IPS-15b (cell line): ENCODE measurements around the gene OBSL1.
A peak's percentile ranks its signal among the peaks of the same experiment; 100 is the strongest.

Experiments used
- H3K27me3 ChIP-seq: one replicate; pipeline ENCODE4 v1.6.1; 2013; ENCODE audit warnings: low read length; ENCODE audit not compliant: control insufficient read depth, insufficient read depth
- H3K36me3 ChIP-seq: one replicate; pipeline ENCODE4 v1.6.1; 2013; ENCODE audit warnings: low read length; ENCODE audit not compliant: control insufficient read depth, insufficient read depth
- H3K4me1 ChIP-seq: one replicate; pipeline ENCODE4 v1.6.1; 2013; ENCODE audit warnings: mild to moderate bottlenecking, low read length; ENCODE audit not compliant: control insufficient read depth, insufficient read depth
- H3K4me3 ChIP-seq: one replicate; pipeline ENCODE4 v1.5.1; 2013; ENCODE audit warnings: low read depth, low read length
- H3K9ac ChIP-seq: one replicate; pipeline ENCODE4 v1.6.1; 2013; ENCODE audit warnings: low read depth, mild to moderate bottlenecking, low read length
- H3K9me3 ChIP-seq: one replicate; pipeline ENCODE4 v1.6.1; 2013; ENCODE audit warnings: mild to moderate bottlenecking, low read length; ENCODE audit not compliant: control insufficient read depth, insufficient read depth

Gene OBSL1

DNA sequence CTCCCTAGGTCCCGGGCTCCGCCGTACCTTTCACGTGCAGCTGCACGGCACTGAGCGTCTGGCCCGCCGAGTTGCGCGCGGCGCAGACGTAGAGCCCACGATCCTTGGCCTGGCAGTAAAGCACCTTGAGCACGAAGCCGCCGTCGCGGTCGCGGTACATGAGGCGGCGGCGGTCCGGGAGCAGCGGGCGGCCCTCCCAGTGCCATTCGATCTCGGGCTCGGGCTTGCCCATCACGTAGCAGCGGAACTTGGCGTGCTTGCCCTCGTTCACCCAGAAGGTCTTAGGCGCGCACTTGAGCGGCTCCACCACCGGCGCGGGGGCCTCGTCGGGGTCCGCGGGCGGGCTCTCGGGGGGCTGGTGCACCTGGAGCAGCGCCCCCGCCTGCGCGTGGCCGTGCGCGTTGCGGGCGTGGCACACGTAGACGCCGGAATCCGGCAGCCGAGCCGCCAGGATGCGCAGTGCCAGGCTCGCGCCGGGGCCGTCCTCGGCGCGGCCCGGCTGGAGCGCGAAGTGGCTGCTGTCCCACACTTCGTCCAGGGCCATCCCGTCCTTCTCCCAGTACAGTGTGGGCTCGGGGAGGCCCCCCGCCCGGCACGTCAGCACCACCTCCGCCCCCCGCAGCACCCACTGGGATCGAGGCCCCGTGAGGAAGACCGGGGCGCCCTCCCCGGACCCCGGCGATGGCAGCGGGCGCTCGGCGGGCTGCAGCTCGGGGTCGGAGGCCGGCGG, 980 bp downstream of the OBSL1 start:
- Histone ChIP-seq H3K9me3 (no peaks in the 10 kb centered on the region), H3K27me3 (peaks cover 18% of the 10 kb centered on the region), H3K9ac (peak overlapping the region; percentile 60), H3K4me3 (peak overlapping the region; percentile 49), H3K36me3 (peaks cover 11% of the 10 kb centered on the region), H3K4me1 (peaks cover 18% of the 10 kb centered on the region)

- peaks cover 16% of the 10 kb centered on the region for H3K27me3 ChIP-seq
- peaks cover 22% of the 10 kb centered on the region for H3K4me1 ChIP-seq
- H3K4me3 ChIP-seq: peak overlapping the region; percentile 49
- peaks cover 11% of the 10 kb centered on the region for H3K36me3 ChIP-seq
- no peak overlapping the region for H3K9ac ChIP-seq
- no peaks in the 10 kb centered on the region for H3K9me3 ChIP-seq
These were observed 1.7 kb downstream of the OBSL1 start for GRCh38 chr2:219569635-219570034.

- H3K9ac ChIP-seq: no peak overlapping the region
- H3K36me3 ChIP-seq: peaks cover 11% of the 10 kb centered on the region
- H3K4me1 ChIP-seq: peaks cover 22% of the 10 kb centered on the region
- H3K9me3 ChIP-seq: no peaks in the 10 kb centered on the region
- no peak overlapping the region for H3K4me3 ChIP-seq
- H3K27me3 ChIP-seq: peaks cover 16% of the 10 kb centered on the region
These were observed 2.3 kb downstream of the OBSL1 start for GRCh38 chr2:219569041-219569440.

GRCh38 chr2:219567791-219568361, 3.5 kb downstream of the OBSL1 start:
- Histone ChIP-seq H3K4me1 (peaks cover 22% of the 10 kb centered on the region), H3K9me3 (no peaks in the 10 kb centered on the region), H3K4me3 (no peak overlapping the region), H3K9ac (no peak overlapping the region), H3K27me3 (peaks cover 14% of the 10 kb centered on the region), H3K36me3 (peaks cover 11% of the 10 kb centered on the region)

GRCh38 chr2:219567131-219567530, 4.2 kb downstream of the OBSL1 start:
- Histone ChIP-seq H3K4me1 (peaks cover 22% of the 10 kb centered on the region), H3K27me3 (peaks cover 13% of the 10 kb centered on the region), H3K4me3 (no peak overlapping the region), H3K9me3 (no peaks in the 10 kb centered on the region), H3K36me3 (peaks cover 11% of the 10 kb centered on the region), H3K9ac (no peak overlapping the region)

GRCh38 chr2:219566640-219567039, 4.7 kb downstream of the OBSL1 start:
- no peaks in the 10 kb centered on the region for H3K9me3 ChIP-seq
- no peak overlapping the region for H3K9ac ChIP-seq
- peaks cover 11% of the 10 kb centered on the region for H3K36me3 ChIP-seq
- H3K27me3 ChIP-seq: peaks cover 13% of the 10 kb centered on the region
- H3K4me3 ChIP-seq: no peak overlapping the region
- H3K4me1 ChIP-seq: peaks cover 17% of the 10 kb centered on the region

- Histone ChIP-seq H3K4me3 (peak overlapping the region; percentile 14), H3K36me3 (peaks cover 11% of the 10 kb centered on the region), H3K9ac (peak overlapping the region; percentile 4), H3K9me3 (no peaks in the 10 kb centered on the region), H3K27me3 (peaks cover 13% of the 10 kb centered on the region), H3K4me1 (peaks cover 20% of the 10 kb centered on the region)
These were observed 5.9 kb downstream of the OBSL1 start for GRCh38 chr2:219565130-219566080.

DNA sequence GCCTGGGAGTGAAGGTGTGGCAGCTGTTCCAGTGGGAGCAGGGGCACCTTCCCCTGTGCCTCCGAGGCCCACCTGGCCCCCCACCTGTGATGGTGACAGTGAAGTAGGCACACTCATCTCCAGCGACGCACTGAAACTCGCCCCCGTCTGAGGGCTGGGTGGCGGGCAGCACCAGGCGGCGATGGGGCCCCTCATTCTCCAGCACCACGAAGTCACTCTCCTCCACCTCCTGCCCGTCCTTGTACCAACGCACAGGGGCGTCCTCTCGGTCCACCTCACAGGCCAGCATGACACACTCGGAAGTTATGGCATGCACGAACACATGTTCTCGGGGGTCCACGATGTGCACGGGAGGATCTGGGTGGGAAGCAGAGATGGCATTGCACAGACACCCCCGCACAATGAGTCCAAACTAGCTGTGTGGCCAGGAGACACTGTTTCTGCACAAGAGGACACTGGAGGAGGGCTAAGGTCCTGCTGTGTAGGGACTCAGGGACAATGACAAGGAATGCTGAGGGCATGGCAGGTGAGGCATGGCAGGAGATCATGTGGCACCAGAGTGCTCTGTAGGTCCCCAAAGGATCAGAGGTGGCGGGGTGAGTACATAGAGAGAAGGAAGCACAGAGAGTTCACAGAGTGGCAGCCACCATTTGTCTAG, 7.9 kb downstream of the OBSL1 start:
- no peaks in the 10 kb centered on the region for H3K27me3 ChIP-seq
- H3K9ac ChIP-seq: no peak overlapping the region
- no peaks in the 10 kb centered on the region for H3K9me3 ChIP-seq
- H3K36me3 ChIP-seq: peaks cover 11% of the 10 kb centered on the region
- peaks cover 22% of the 10 kb centered on the region for H3K4me1 ChIP-seq
- H3K4me3 ChIP-seq: no peak overlapping the region

DNA sequence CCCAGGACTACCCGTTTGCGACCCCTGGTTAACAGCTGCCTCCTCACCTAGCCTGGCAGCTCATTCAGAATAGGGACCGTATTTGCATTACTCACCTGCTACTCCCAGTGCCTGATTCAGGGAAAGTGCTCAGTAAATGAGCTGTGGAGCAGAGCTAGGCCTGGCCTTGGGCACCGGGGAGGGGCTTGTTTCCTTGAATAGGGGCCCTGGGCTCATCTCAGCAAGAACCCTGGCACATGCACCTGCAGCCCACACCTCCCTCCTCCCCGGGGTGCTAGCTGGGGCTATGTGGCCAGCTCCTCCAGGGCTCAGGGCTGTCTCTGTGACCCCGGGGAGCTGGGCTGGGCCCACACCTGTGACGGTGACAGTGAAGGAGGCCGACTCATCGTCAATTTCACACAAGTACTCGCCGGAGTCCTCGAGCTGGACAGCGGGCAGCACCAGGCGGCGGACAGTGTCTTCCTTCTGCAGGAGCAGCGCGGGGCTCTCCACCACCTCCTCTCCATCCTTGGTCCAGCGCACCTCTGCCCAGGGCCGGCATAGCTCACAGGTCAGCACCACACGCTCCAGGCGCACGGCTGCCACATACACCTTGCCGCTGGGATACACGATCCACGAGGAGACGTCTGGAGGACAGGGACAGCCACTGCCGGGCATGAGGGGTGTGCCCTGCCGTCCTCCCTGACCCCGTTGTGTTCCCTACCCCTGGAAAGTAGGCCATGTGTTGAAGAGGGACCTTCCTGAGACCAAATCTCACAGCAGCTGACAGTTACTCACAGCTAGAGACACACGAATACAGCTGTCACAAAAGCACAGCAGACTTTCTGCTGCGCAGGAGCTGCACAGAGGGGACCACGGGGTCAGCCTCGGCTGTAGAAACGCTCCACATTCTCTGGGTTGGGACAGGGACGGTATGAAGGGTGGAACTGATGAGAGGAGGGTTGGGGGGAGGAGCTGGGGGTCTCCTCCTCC, 9.0 kb downstream of the OBSL1 start:
- no peak overlapping the region for H3K9ac ChIP-seq
- peaks cover 11% of the 10 kb centered on the region for H3K36me3 ChIP-seq
- no peaks in the 10 kb centered on the region for H3K27me3 ChIP-seq
- no peak overlapping the region for H3K4me3 ChIP-seq
- no peaks in the 10 kb centered on the region for H3K9me3 ChIP-seq
- peaks cover 22% of the 10 kb centered on the region for H3K4me1 ChIP-seq

DNA sequence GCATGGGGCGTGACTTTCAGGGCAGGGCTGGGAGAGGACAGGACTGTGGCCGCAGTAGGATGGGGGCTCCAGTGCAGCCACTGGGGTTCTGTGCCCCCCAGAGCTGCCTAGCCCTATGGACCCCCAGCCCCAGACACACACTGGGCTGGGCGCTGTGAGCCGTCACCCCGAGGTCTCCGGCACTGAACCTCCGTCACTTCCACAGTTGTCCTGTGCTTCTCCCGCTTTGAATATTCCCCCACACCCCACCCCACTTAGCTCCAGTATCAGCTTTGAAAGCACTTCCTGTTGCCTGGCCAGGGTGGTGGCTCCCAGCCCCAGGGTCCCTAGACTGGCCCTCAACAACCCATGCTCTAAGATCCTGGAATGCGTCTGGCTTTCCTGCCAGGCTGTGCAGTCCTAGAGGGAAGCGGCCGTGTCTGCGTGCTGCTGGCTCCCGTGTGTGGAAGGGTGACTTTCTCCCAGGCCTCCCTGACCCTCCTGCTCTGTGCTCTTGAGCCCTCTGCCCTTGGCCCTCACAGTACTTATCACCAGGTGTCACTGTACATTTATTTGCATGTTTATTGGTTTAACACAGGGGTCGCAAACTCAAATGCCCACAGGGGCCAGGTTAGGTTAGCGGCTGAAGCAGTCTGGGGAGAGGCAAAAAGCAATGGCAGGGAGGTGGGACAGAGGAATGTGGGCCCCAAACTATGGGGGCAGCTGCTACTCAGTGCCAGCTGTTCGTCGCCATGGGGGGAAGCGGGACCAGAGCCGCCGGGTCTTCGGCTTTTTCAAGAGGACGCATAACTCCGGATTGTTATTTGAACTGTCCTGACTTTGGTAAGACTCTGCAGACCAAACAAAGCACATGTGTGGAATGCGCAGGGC, 9.9 kb downstream of the OBSL1 start:
- peaks cover 20% of the 10 kb centered on the region for H3K4me1 ChIP-seq
- H3K4me3 ChIP-seq: no peak overlapping the region
- no peaks in the 10 kb centered on the region for H3K9me3 ChIP-seq
- H3K36me3 ChIP-seq: peaks cover 5% of the 10 kb centered on the region
- H3K9ac ChIP-seq: peak overlapping the region; percentile 28
- H3K27me3 ChIP-seq: no peaks in the 10 kb centered on the region
